ENCODE data around the gene MRPS2. TPM values are rescaled to one million over a fixed set of nuclear protein-coding genes. Genes with fewer than 3 reads are reported as not detected.
"Not testable (repeated sequence)": the region's sequence is repeated elsewhere in the genome, so short reads cannot be mapped to it uniquely, and the experiment has no call there.

Gene MRPS2
- total and polyA plus RNA-seq, 4 donors = 10.9 to 71.8 (median 31.5) TPM

- no peaks in the 10 kb centered on the region for H3K4me1 ChIP-seq (ENCODE audit: control insufficient read depth in 4 of 4, insufficient read depth in 4 of 4, low read length in 3 of 4)
- WGBS = 68% methylated on average over 30 of the region's 30 CpGs
- H3K36me3 ChIP-seq (ENCODE audit: control insufficient read depth in 4 of 4, insufficient read depth in 3 of 4, low read depth in 1 of 4, low read length in 3 of 4) = no peaks in the 10 kb centered on the region
- H3K9ac ChIP-seq (ENCODE audit: low read depth in 1 of 2, low read length in 2 of 2) = no peak overlapping the region
- DNase-seq (ENCODE audit: low spot score) = no peak
- TF ChIP-seq RAD21 (IDR thresholded peaks at IDR 0.05) (no peak), FOXA2 (IDR thresholded peaks at IDR 0.05) (no peak), EGR1 (IDR thresholded peaks at IDR 0.05; ENCODE audit: low read depth in 2 of 2) (no peak), FOXA1 (IDR thresholded peaks at IDR 0.05) (no peak), MAX (IDR thresholded peaks at IDR 0.05) (no peak)
- peaks cover 0 to 2% (median 0%) of the 10 kb centered on the region in 4 donors for H3K9me3 ChIP-seq (ENCODE audit: control insufficient read depth in 4 of 4, low read length in 3 of 4)
- peaks cover 0 to 6% (median 2%) of the 10 kb centered on the region in 4 donors for H3K27me3 ChIP-seq (ENCODE audit: control insufficient read depth in 4 of 4, insufficient read depth in 4 of 4, low read length in 3 of 4)
- no peak overlapping the region for H3K27ac ChIP-seq (ENCODE audit: low read depth in 1 of 2, low read length in 2 of 2)
- no peak overlapping the region for H3K4me3 ChIP-seq (ENCODE audit: low read depth in 1 of 3, low read length in 3 of 3)
Measured at GRCh38 chr9:135526730-135527571, 26.5 kb downstream of the MRPS2 start.

GRCh38 chr9:135528842-135529435, 28.5 kb downstream of the MRPS2 start:
- H3K4me1 ChIP-seq (ENCODE audit: control insufficient read depth in 4 of 4, insufficient read depth in 4 of 4, low read length in 3 of 4); DNase-seq (ENCODE audit: low spot score); H3K9ac ChIP-seq (ENCODE audit: low read depth in 1 of 2, low read length in 2 of 2); H3K9me3 ChIP-seq (ENCODE audit: control insufficient read depth in 4 of 4, low read length in 3 of 4); H3K27ac ChIP-seq (ENCODE audit: low read depth in 1 of 2, low read length in 2 of 2); H3K36me3 ChIP-seq (ENCODE audit: control insufficient read depth in 4 of 4, insufficient read depth in 3 of 4, low read depth in 1 of 4, low read length in 3 of 4); H3K27me3 ChIP-seq (ENCODE audit: control insufficient read depth in 4 of 4, insufficient read depth in 4 of 4, low read length in 3 of 4); H3K4me3 ChIP-seq (ENCODE audit: low read depth in 1 of 3, low read length in 3 of 3): not testable (repeated sequence)
- WGBS = 90% methylated on average over 10 of the region's 10 CpGs

- Histone ChIP-seq H3K27me3 (ENCODE audit: control insufficient read depth in 4 of 4, insufficient read depth in 4 of 4, low read length in 3 of 4) (peaks cover 0 to 6% (median 2%) of the 10 kb centered on the region in 4 donors), H3K4me3 (ENCODE audit: low read depth in 1 of 3, low read length in 3 of 3) (no peak overlapping the region), H3K36me3 (ENCODE audit: control insufficient read depth in 4 of 4, insufficient read depth in 3 of 4, low read depth in 1 of 4, low read length in 3 of 4) (no peaks in the 10 kb centered on the region), H3K9ac (ENCODE audit: low read depth in 1 of 2, low read length in 2 of 2) (no peak overlapping the region), H3K27ac (ENCODE audit: low read depth in 1 of 2, low read length in 2 of 2) (no peak overlapping the region), H3K9me3 (ENCODE audit: control insufficient read depth in 4 of 4, low read length in 3 of 4) (peaks cover 0 to 2% (median 0%) of the 10 kb centered on the region in 4 donors), H3K4me1 (ENCODE audit: control insufficient read depth in 4 of 4, insufficient read depth in 4 of 4, low read length in 3 of 4) (no peaks in the 10 kb centered on the region)
- TF ChIP-seq GABPA (IDR thresholded peaks at IDR 0.05 in 1 of 2, conservative IDR thresholded peaks at IDR 0.05 in 1 of 2) (no peak), SP1 (IDR thresholded peaks at IDR 0.05) (no peak), ZBTB33 (IDR thresholded peaks at IDR 0.05) (no peak), CTCF (IDR thresholded peaks at IDR 0.05; ENCODE audit: low read depth, low read length, missing input control) (no peak), HNF4G (IDR thresholded peaks at IDR 0.05) (no peak), ATF3 (IDR thresholded peaks at IDR 0.05) (no peak)
- WGBS = 73% methylated on average over 5 of the region's 5 CpGs
- DNase-seq (ENCODE audit: low spot score) = no peak
Measured at GRCh38 chr9:135530146-135530545, 29.7 kb downstream of the MRPS2 start.

Measured in liver (tissue), 9 donors.